Measurements from ENCODE around the gene GALNT1. TPM values are rescaled to one million over a fixed set of nuclear protein-coding genes. Genes with fewer than 3 reads are reported as not detected.
A peak's percentile ranks its signal among the peaks of the same experiment; 100 is the strongest.

GALNT1 gene
- total RNA-seq, 1 donor from 2014 or later, result 34.8 TPM

DNA sequence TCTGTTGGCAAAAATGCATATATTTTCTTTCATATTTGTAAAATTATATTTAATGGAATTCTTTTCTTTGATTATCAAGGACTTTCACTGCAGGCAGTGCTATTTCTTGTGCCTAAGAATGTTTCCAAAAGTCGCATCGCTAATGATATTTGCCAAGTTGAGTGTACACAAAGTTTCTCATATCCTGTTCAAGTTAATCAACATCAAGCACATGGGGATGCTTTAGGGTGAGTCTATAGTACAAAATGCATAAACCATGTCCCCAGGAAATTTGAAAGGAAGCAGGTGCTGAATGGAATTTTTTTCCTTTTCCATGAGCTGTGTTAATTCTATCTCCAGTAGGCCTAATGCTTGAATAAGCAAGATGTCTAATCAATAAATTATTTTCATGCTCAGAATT is 129.7 kb downstream of the GALNT1 start:
- no peak for ATAC-seq
- DNase-seq (ENCODE audit: low spot score), result no peak

DNA sequence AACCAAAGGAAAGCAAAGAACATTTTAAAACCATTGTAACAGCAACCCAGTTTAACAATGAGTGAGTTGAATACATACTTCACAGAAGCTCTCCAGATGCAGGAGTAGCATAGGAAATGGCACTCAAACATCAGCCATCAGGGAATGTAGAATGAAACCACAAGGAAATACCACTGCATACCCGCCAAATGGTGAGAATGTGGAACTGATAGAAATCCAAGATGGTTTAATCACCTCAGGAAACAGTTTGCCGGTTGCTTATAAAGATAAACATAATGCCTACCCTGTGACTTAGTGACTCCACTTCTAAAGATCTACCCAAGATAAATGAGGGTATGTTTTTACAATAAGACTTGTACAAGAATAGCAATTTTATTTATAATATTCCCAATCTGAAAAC is 132.0 kb downstream of the GALNT1 start:
- DNase-seq (ENCODE audit: low spot score) (no peak), ATAC-seq (no peak)

GRCh38 chr18:35714539-35714938 is 133.0 kb downstream of the GALNT1 start:
- ATAC-seq (no peak), DNase-seq (ENCODE audit: low spot score) (no peak)

DNA sequence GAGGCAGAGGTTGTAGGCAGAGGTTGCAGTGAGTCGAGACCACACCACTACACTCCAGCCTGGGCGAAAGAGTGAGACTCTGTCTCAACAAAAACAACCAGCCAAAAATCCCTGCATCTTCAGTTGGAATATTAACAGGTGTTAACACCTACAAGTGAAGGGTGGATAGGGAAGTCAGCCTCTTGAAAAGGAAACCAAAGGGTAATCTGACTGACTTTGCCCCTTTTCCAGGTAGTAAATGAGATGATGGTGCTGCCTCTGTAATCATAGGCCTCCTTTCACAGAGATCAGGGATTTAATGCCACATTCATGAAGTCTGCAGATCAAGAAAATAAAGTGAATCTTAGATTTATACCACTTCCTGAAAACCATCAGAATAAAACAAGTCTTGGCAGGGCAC is 133.6 kb downstream of the GALNT1 start:
- DNase-seq (ENCODE audit: low spot score), result no peak
- ATAC-seq, result no peak

DNA sequence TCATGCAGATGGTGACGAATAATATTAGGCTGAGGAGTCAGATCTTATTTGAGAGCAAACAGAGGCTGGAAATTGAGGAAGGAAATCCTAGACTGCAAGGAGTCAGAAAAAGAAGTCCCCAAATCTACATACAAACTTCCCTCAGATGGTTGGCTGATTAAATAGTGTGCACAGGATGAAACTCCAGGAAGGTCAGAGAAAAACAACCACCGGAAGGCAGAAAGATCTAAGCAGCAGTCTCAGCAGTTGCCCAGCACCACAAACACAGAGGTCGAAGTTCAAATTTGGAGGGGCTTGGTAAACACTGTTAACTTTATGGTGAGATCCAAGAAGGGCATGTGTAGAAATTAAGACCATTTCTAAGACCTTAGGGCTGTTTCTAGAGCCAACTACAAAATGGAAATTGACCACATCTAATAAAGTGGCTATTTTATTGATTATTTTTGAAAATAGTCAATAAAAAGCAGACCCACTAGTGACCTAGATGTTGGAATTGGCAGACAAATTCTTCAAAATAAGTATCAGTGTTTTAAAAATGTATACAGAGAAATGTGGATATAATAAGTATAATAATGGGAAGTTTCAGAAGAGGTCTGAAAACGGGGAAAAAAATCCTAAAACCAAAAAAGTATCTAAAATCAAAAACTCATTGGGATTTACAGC is 134.8 kb downstream of the GALNT1 start:
- ATAC-seq (no peak), DNase-seq (ENCODE audit: low spot score) (no peak)

- ATAC-seq, result no peak
Measured at GRCh38 chr18:35717182-35717581, 135.6 kb downstream of the GALNT1 start.

GRCh38 chr18:35721431-35722081 is 140.0 kb downstream of the GALNT1 start:
- ATAC-seq, result no peak

More at GRCh38 chr18:35717182-35717581, 135.6 kb downstream of the GALNT1 start:
- no peak for DNase-seq (ENCODE audit: low spot score)

DNA sequence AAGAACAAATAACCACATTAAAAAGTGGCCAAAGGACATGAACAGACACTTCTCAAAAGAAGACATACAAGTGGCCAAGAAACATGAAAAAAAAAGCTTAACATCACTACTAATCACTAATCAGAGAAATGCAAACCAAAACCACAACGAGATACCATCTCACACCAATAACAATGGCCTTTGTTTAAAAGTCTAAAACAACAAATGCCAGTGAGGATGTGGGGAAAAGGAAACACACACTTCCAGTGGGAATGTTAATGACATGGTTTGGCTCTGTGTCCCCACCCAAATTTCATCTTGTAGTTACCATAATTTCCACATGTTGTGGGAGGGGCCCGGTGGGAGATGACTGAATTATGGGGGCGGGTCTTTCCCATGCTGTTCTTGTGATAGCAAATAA is 147.1 kb downstream of the GALNT1 start:
- DNase-seq (ENCODE audit: low spot score), result no peak

More at GRCh38 chr18:35721431-35722081, 140.0 kb downstream of the GALNT1 start:
- no peak for DNase-seq (ENCODE audit: low spot score)

GRCh38 chr18:35729991-35730668 is 148.6 kb downstream of the GALNT1 start:
- DNase-seq (ENCODE audit: low spot score), result no peak
- ATAC-seq, result no peak

More for the DNA sequence above, 147.1 kb downstream of the GALNT1 start:
- no peak for ATAC-seq

- DNase-seq (ENCODE audit: low spot score) (no peak), ATAC-seq (peak; percentile 30)
Measured at GRCh38 chr18:35730691-35731370, 149.3 kb downstream of the GALNT1 start.

- DNase-seq (ENCODE audit: low spot score) (no peak), ATAC-seq (no peak)
Measured at GRCh38 chr18:35731701-35732100, 150.2 kb downstream of the GALNT1 start.

- ATAC-seq, result no peak
- no peak for DNase-seq (ENCODE audit: low spot score)
Measured at GRCh38 chr18:35732162-35732561, 150.6 kb downstream of the GALNT1 start.

DNA sequence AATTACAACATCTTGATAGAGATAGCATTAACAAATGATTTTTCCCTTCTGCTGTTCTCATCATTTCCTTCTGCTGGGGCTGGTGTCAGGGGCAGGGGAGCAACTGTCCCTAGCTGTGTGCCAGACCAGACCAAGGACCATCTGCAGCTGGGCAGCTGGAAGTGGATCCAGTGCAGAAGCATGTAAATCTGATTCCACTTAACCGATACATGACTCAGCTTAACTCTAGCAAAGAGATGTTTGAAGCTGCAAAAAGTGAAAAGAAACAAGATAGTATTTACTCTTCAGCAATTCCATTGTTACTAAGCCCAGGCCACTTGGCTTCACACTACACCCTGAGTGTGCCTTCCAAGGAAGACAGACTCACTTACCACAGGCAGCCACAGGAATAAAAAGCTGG is 151.1 kb downstream of the GALNT1 start:
- ATAC-seq (no peak), DNase-seq (ENCODE audit: low spot score) (no peak)

DNA sequence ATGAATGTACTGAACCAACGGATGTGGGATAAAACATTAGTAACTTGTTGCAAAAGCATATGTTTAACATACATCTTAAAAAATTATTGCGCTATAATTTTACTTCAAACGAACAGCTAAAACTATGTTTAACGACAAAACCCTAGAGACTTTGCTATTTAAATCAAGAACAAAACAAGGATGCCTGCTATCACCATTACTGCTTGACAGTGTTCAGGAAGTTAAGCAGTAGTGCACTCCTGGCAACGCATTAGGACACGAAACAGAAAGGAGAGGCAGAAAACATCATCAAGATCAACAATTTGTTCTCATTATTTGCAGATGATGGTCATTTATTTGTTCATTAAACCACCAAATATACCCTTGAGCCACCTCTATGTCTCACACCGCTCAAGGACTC is 151.9 kb downstream of the GALNT1 start:
- DNase-seq (ENCODE audit: low spot score) (no peak), ATAC-seq (no peak)

DNA sequence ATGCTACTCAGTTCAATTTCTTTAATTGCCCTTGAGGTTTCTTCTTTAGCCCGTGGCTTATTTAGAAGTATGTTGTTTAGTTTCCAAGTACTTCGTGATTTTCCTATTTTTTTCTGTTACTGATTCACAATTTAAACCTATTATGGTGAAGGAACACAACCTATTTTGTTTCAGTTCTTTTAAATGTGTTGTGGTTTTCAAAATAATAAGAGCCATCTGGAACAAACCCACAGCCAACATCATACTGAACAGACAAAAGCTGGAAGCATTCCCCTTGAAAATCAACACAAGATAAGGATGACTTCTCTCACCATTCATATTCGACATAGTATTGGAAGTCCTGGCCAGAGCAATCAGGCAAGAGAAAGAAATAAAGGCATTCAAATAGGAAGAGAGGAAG is 155.2 kb downstream of the GALNT1 start:
- ATAC-seq (no peak), DNase-seq (ENCODE audit: low spot score) (no peak)

DNA sequence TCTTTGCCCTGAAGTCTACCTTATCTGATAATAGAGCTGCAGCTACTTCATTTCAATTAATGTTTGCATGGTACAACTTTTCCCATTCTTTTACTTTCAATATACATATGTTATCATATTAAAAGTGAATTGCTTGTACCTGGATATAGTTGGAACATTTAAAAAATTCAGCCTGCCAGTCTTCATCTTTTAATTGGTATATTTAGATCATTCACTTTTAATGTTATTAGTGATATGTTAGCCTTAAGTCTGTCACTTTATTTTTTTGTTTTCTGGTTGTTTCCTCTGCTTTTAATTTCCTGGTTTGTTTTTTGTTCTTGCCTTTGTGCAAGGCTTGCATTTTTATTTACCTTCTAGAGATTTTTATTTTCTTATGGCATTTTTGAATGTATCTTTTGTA is 158.2 kb downstream of the GALNT1 start:
- ATAC-seq (no peak), DNase-seq (ENCODE audit: low spot score) (no peak)

DNA sequence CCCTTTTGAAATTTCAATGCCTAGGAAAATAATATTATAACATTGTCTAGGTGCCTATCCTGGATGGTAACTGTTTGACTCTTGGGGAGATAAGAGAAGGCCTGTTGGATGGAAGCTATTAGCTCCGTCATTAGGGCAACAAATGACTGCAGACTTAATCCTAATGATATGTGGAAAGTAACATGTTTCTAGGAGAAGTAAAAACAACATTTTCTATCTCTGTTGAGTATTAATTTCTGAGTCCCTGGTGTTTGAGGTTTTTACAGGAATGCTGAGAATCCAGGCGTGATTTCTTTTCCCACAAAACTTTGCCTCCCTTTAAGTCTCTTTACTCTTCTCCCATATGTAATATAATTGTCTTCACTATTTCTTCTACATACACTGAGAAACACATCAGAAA is 159.1 kb downstream of the GALNT1 start:
- DNase-seq (ENCODE audit: low spot score), result no peak
- no peak for ATAC-seq

- ATAC-seq, result no peak
Measured at GRCh38 chr18:35743916-35744315, 162.4 kb downstream of the GALNT1 start.

GRCh38 chr18:35745814-35746213 is 164.3 kb downstream of the GALNT1 start:
- ATAC-seq (no peak), DNase-seq (ENCODE audit: low spot score) (no peak)

More at GRCh38 chr18:35743916-35744315, 162.4 kb downstream of the GALNT1 start:
- DNase-seq (ENCODE audit: low spot score), result no peak

- DNase-seq (ENCODE audit: low spot score) (no peak), ATAC-seq (no peak)
Measured at GRCh38 chr18:35746826-35747339, 165.3 kb downstream of the GALNT1 start.

- ATAC-seq (no peak), DNase-seq (ENCODE audit: low spot score) (no peak)
Measured at GRCh38 chr18:35747894-35748472, 166.4 kb downstream of the GALNT1 start.
